HG02798 (cell line): ENCODE results near the gene ZNF366.

Experiments
- ATAC-seq: cut with Tn5 transposase; IDR thresholded peaks from one replicate; pipeline ENCODE4 v1.9.1; 2021; ENCODE audit warnings: mild to moderate bottlenecking; ENCODE audit not compliant: unreplicated experiment, poor library complexity

ZNF366 gene

GRCh38 chr5:72497823-72498222 is 9.4 kb downstream of the ZNF366 start:
- ATAC-seq = no peak

GRCh38 chr5:72495410-72495809 is 11.8 kb downstream of the ZNF366 start:
- ATAC-seq = no peak

- ATAC-seq = no peak
Measured at GRCh38 chr5:72494623-72495124, 12.5 kb downstream of the ZNF366 start.

GRCh38 chr5:72489536-72489935 is 17.7 kb downstream of the ZNF366 start:
- ATAC-seq = no peak

GRCh38 chr5:72488756-72489155 is 18.5 kb downstream of the ZNF366 start:
- ATAC-seq = no peak

- no peak for ATAC-seq
Measured at GRCh38 chr5:72487177-72487576, 20.0 kb downstream of the ZNF366 start.

GRCh38 chr5:72486371-72486770 is 20.8 kb downstream of the ZNF366 start:
- no peak for ATAC-seq

- ATAC-seq = no peak
Measured at GRCh38 chr5:72485430-72485974, 21.7 kb downstream of the ZNF366 start.

GRCh38 chr5:72482046-72482445 is 25.2 kb downstream of the ZNF366 start:
- no peak for ATAC-seq

- no peak for ATAC-seq
Measured at GRCh38 chr5:72480841-72481240, 26.4 kb downstream of the ZNF366 start.

- no peak for ATAC-seq
Measured at GRCh38 chr5:72479921-72480320, 27.3 kb downstream of the ZNF366 start.

- no peak for ATAC-seq
Measured at GRCh38 chr5:72478684-72479083, 28.5 kb downstream of the ZNF366 start.

- no peak for ATAC-seq
Measured at GRCh38 chr5:72478276-72478675, 28.9 kb downstream of the ZNF366 start.

GRCh38 chr5:72477644-72478043 is 29.6 kb downstream of the ZNF366 start:
- ATAC-seq = no peak

- ATAC-seq = no peak
Measured at GRCh38 chr5:72477176-72477575, 30.0 kb downstream of the ZNF366 start.

- ATAC-seq = no peak
Measured at GRCh38 chr5:72476721-72477120, 30.5 kb downstream of the ZNF366 start.

- no peak for ATAC-seq
Measured at GRCh38 chr5:72476275-72476674, 30.9 kb downstream of the ZNF366 start.

GRCh38 chr5:72474516-72474915 is 32.7 kb downstream of the ZNF366 start:
- no peak for ATAC-seq

- peak; percentile 51 for ATAC-seq
Measured at GRCh38 chr5:72474046-72474500, 33.1 kb downstream of the ZNF366 start.

GRCh38 chr5:72472666-72473422 is 34.4 kb downstream of the ZNF366 start:
- ATAC-seq = no peak

- no peak for ATAC-seq
Measured at GRCh38 chr5:72472031-72472430, 35.2 kb downstream of the ZNF366 start.

GRCh38 chr5:72470826-72471225 is 36.4 kb downstream of the ZNF366 start:
- ATAC-seq = no peak
